T follicular helper cell (primary cell): ENCODE results near the gene NPAS3.

Experiments
- DNase-seq: peaks from one replicate; pipeline ENCODE4 v3.0.0-alpha.2; 2020; ENCODE audit warnings: low read depth

NPAS3 gene

DNA sequence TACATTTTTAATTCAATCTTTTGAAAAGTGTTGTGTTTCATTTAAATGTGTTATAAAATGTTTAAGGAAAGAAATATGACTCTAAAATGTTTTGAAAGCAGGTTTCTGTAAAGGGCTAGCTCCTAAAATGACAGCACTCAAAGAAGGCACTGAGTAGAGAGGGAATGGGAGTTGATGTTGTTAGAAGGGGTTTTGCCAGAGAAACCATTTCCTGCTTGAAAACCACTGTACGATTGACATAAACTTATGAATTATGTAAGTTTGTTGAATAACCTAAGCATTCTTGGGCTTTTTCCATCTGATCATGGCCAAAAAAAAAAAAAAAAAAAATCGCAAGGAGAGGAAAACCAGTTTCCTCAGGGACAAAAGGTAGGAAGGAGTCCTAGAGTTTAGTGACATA is 778.2 kb downstream of the NPAS3 start:
- no peak for DNase-seq

- DNase-seq, result no peak
Observed at GRCh38 chr14:33717866-33718265, 779.2 kb downstream of the NPAS3 start.

GRCh38 chr14:33720284-33720787 is 781.7 kb downstream of the NPAS3 start:
- DNase-seq, result no peak

- DNase-seq, result no peak
Observed at GRCh38 chr14:33726685-33727084, 788.0 kb downstream of the NPAS3 start.

- no peak for DNase-seq
Observed at GRCh38 chr14:33727606-33728005, 788.9 kb downstream of the NPAS3 start.

GRCh38 chr14:33728010-33728498 is 789.4 kb downstream of the NPAS3 start:
- no peak for DNase-seq

GRCh38 chr14:33730156-33730555 is 791.5 kb downstream of the NPAS3 start:
- DNase-seq, result no peak

DNA sequence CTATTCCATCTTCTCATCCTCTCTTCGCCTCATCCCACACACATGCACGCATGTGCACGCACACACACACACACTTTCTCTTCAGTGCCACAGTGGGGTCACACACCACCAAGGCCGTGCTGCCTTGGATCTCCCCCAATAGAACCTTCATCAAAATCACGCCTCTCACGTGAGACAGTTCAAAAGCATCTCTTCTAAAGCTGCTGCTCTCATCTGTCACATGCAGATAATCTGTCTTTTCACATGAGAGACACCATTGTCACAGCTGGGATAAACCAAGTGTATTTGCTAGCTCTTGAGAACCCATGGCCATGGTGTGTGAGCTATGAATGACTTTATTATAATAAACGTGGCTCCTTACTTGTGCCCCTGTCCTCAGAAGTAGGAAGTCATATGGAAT is 793.5 kb downstream of the NPAS3 start:
- DNase-seq, result no peak

DNA sequence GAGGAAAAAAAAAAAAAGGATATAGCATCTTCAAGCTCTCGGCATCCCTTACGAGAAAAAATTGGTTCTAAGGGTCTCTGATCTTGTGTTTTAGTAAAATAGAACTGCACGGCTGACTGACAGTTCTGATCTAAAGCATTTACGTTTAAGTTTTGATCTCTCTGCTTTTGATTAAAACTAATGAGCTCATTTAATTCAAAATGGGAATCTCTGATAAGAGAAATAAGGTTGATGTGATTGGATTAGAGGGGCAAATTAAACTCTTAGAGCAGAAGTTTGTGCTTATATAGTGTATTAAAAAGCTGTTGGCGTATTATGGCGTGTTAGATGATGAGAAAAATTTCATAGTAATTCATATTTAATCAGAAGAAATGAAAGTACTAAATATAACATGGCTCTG is 794.6 kb downstream of the NPAS3 start:
- DNase-seq, result no peak

DNA sequence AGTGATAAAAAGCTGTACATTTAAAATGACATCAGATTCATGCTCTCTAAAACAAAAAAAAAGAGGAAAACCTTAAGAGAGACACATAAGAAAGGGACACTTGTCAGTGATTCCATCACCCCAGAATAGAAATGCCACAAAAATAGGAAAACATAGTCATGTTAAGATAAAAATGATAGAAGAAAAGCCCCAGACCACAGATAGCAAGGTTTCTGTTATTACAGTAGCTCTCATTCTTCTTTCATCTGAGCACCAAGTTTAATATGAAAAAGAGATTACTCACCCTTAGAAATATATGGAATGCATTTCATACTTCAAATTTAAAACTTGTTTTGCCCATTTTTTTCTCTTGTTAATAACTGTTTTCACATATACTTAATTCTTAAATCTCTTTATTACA is 795.0 kb downstream of the NPAS3 start:
- no peak for DNase-seq

GRCh38 chr14:33734387-33734786 is 795.7 kb downstream of the NPAS3 start:
- DNase-seq, result no peak

DNA sequence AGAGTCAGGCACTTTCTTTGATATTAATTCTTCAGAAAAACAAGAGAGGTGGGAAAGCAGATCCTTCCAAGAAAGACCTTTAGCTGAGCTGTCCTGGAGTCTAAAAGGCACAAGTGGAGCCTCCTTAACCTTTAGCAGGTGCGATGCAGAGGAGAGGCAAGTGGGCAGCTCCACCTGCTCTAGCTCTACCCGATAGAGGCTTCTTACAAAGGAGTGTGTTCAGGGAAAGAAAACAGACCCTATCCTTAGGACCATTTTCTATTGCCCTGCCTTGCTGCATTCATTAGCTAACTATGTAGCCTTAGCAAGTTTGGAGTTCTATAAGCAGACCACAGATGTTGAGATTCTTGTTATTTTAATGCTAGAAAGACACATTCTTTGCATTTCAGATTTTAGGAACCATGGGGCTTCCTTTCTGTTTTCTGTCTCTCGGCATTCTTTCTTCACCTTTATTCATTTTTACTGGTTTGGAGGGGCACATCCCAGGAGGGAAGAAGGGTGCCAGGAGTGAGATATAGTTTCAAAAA is 797.7 kb downstream of the NPAS3 start:
- no peak for DNase-seq

DNA sequence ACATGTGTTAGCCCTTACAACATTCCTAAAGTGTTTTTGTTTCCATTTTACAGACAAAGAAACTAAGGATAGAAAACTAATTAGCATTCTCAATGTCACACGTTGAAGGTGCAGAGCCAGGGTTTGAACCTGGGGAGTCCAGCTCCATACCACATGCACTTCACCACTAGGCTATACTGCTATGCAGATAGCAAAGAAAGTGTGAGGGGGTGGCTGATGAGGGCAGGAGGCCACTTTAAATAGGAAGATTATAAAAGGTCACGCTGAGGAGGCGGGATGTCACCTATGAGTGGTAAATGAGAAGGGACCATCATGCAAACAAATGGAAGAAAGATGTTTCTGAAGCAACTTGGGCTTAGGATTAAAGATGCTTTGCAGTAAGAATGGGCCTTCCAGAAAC is 798.3 kb downstream of the NPAS3 start:
- no peak for DNase-seq

- no peak for DNase-seq
Observed at GRCh38 chr14:33737446-33737845, 798.8 kb downstream of the NPAS3 start.

DNA sequence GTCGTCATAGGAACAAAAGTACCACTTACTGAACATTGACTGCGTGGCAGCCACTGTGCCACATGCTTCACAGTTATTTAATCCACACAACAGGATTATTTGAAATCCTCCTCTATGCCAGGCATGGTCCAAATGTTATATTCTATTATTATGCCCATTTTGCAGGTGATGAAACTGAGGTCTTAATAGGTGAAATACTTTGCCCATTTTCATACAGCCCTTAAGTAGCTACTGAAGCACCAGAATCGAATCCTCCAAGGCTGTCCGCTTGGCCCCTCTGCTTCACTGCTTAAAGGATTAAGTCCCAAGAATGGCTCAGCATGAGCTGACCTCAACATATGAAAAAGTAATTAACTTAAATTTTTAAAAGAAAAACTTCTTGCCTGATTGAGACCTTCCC is 799.4 kb downstream of the NPAS3 start:
- no peak for DNase-seq

DNA sequence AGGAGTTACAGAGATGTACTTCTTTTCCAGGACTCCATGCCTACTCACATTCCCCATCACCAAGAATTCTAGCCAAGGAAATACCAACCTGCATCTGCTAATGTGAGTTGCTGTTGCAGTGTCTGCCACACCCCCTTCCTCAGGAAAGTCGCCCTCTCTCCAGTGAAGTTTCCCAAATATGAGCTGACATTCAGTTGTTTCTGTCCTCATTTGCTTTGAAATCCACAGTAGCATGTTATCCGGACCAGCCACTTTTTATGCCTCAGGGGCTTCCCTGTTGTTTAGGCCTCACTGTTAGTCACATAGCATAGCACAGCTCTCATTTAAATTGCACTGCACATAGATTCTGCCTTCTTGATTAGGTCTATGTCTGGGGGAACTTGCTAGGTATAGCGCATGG is 799.8 kb downstream of the NPAS3 start:
- no peak for DNase-seq

DNA sequence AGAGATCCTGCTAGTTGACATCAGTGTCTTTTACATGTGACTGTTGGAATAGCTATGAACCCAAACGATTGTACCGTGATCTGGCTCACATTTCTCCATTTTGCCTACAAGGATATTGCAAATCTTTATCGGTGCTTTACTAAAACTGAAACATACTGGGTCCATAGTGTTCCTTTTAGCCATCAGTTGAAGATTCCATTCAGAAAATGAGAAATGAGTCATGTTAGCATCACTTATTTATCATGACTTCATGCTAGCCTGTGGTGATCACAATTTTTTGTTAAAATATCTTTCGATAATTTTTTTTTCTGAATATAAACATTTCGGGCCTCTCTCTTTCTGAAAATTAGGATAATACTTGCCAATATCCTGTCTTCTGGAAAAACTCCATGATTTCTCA is 801.9 kb downstream of the NPAS3 start:
- DNase-seq, result no peak

DNA sequence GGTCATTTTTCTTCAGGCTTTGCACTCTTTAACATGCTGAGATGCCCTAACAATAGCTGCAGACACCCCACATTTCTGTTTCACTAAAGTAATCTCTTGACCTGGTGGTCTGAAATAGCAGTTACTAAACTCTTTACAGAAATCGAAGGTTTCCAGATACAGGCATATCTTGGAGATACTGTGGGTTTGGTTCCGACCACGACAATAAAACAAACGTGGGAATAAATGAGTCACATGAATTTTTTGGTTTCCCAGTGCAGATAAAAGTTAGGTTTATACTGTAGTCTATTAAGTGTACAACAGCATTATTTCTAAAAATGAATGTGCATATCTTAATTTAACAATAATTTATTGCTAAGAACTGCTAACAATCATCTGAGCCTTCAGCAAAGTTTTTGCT is 803.5 kb downstream of the NPAS3 start:
- no peak for DNase-seq

GRCh38 chr14:33745163-33745562 is 806.5 kb downstream of the NPAS3 start:
- DNase-seq, result no peak

DNA sequence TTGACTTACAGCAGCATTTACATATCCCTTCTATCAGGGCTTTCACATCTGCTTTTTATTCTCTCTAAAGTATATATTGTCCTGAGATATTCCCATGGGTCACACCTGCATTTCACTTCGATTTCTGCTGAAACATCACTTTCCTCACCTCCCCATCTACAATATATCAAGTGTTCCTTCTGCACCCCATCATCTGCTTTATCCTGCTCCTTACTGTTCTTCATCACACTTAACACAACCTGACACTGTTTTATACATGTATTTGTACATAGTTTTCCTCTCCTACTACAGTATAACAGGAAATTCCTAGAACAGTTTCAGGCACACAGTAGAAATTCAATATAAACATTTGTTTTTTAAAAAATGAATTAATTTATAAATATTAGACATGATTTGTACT is 809.1 kb downstream of the NPAS3 start:
- DNase-seq, result no peak

DNA sequence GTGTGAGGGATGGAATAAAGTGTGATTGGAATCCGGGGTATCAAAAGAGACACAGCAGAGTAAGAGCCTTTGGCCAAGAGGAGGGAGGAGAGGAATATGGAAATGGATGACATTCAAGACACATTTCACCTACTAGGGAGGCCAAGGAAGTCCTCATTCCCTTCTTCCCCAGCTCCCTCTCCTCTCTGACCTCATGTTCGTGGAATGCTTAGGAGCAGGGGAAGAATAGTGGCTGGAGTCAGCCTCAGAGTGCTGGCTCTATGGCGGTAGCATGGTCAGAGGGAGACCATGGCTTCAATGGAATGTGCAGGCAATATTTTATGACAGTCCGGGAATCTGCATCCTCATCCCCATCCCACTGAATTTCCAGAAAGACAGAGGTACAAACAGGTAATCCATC is 815.6 kb downstream of the NPAS3 start:
- DNase-seq, result no peak

DNA sequence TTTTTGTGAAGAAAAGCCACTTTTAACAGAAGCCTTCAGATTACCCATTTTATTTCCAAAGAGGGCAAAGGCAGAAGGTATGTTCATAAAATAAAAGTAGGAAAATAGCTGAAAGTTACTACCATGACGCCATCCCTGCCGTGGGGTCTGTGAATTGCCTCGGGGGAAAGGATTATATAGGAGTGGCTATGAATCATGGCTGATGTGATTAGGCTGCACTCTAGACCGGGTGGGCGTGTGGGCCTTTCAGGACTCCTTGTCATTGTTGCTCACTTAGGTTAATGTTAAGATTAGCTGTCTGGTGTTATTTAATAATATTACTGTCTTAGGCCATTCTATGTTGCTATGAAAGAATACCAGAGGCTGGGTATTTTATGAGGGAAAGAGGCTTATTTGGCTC is 816.7 kb downstream of the NPAS3 start:
- DNase-seq, result no peak

GRCh38 chr14:33756833-33757232 is 818.2 kb downstream of the NPAS3 start:
- DNase-seq, result no peak

GRCh38 chr14:33758547-33758946 is 819.9 kb downstream of the NPAS3 start:
- DNase-seq, result no peak
